PC-3 (cell line): Measurements from ENCODE around the gene TINAGL1. TPM values are rescaled to one million over a fixed set of nuclear protein-coding genes. Genes with fewer than 3 reads are reported as not detected.

ENCODE experiments used
- ATAC-seq: fragments of 200-7000 bp; cut with Tn5 transposase; 2 replicates; pipeline ENCODE4 v1.9.1; 2020; ENCODE audit warnings: mild to moderate bottlenecking, moderate library complexity
- BruUV-seq: library from RNA; stranded (reverse); fragments of 400-500 nt; replicated peaks from 2 replicates; lab custom pipeline; 2021; lab: Mats Ljungman, UMichigan
- CTCF ChIA-PET: fragments of 300-600 bp; sonication (Branson Sonifier 250); formaldehyde crosslinking; loops from one replicate; lab custom pipeline; 2022; ENCODE audit warnings: antibody characterized with exemption; lab: Charles Lee
- POLR2A ChIA-PET: fragments of 300-600 bp; sonication (Branson Sonifier 250); formaldehyde crosslinking; loops from one replicate; lab custom pipeline; 2022; ENCODE audit warnings: antibody characterized with exemption; ENCODE audit not compliant: unreplicated experiment; lab: Charles Lee
- DNase-seq: peaks from one replicate; pipeline ENCODE4 v3.0.0-alpha.2; 2015
- H2AFZ ChIP-seq: fragments of 300-600 bp; sonication (generic); 2 replicates; pipeline ENCODE4 v1.6.0; 2016; ENCODE audit warnings: antibody characterized with exemption, low read length
- H3F3A ChIP-seq: fragments of 300-600 bp; sonication (generic); one replicate; pipeline ENCODE4 v1.6.0; 2017; ENCODE audit warnings: antibody characterized with exemption, low read length, control low read depth, mild to moderate bottlenecking; ENCODE audit not compliant: unreplicated experiment
- H3K27ac ChIP-seq: fragments of 300-600 bp; sonication (generic); 2 replicates; pipeline ENCODE4 v1.5.1; 2016; ENCODE audit warnings: mild to moderate bottlenecking, low read length
- H3K27me3 ChIP-seq: fragments of 300-600 bp; sonication (generic); 2 replicates; pipeline ENCODE4 v1.6.1; 2016; ENCODE audit warnings: low read length, mixed read lengths
- H3K36me3 ChIP-seq: fragments of 300-600 bp; sonication (generic); 2 replicates; pipeline ENCODE4 v1.6.1; 2016; ENCODE audit warnings: low read depth, mixed run types, low read length, mixed read lengths
- H3K4me1 ChIP-seq: fragments of 300-600 bp; sonication (generic); 2 replicates; pipeline ENCODE4 v1.5.1; 2016; ENCODE audit warnings: low read length; ENCODE audit not compliant: insufficient read depth
- H3K4me2 ChIP-seq: fragments of 300-600 bp; sonication (generic); 2 replicates; pipeline ENCODE4 v1.6.0; 2016; ENCODE audit warnings: low read length
- H3K4me3 ChIP-seq: fragments of 300-600 bp; sonication (generic); 2 replicates; pipeline ENCODE4 v1.5.1; 2016; ENCODE audit warnings: mild to moderate bottlenecking, low read length, mixed read lengths
- H3K79me2 ChIP-seq: fragments of 300-600 bp; sonication (generic); 2 replicates; pipeline ENCODE4 v1.6.1; 2017; ENCODE audit warnings: low read length, mixed read lengths
- H3K9ac ChIP-seq: fragments of 300-600 bp; sonication (generic); 2 replicates; pipeline ENCODE4 v1.6.0; 2016; ENCODE audit warnings: mild to moderate bottlenecking, low read length
- H3K9me2 ChIP-seq: fragments of 300-600 bp; sonication (generic); replicated peaks from 2 replicates; pipeline ENCODE4 v1.6.1; 2016; ENCODE audit warnings: mixed run types, low read length, mixed read lengths
- H3K9me3 ChIP-seq: fragments of 300-600 bp; sonication (generic); 2 replicates; pipeline ENCODE4 v1.6.1; 2016; ENCODE audit warnings: low read length, mixed read lengths
- H4K20me1 ChIP-seq: fragments of 300-600 bp; sonication (generic); 2 replicates; pipeline ENCODE4 v1.6.1; 2016; ENCODE audit warnings: low read length, mixed read lengths
- EZH2 ChIP-seq: fragments of 300-600 bp; sonication (generic); IDR thresholded peaks from one replicate; pipeline ENCODE4 v1.6.1; 2017; ENCODE audit warnings: antibody characterized with exemption, mild to moderate bottlenecking, low read length; ENCODE audit not compliant: unreplicated experiment
- EZH2phosphoT487 ChIP-seq: fragments of 300-600 bp; sonication (generic); IDR thresholded peaks from 2 replicates; pipeline ENCODE4 v1.6.1; 2018; ENCODE audit warnings: mild to moderate bottlenecking, antibody characterized with exemption, low read length, borderline replicate concordance
- intact Hi-C: fragments of 100-400 bp; cut with micrococcal nuclease; formaldehyde crosslinking; loops from 2 replicates; pipeline ENCODE4 v1.9.0; 2023
- total RNA-seq: library from RNA; depleted of rRNA; stranded (reverse); fragments of >200 nt; gene quantifications from 2 replicates; pipeline ENCODE4 v1.2.3, GENCODE V29; 2014
- TF ChIP-seq, protein P1 (sequence below): fragments of 300-600 bp; sonication (generic); conservative IDR thresholded peaks from 2 replicates; pipeline ENCODE4 v1.5.1; 2017; ENCODE audit warnings: antibody characterized with exemption, low read depth, mild to moderate bottlenecking, low read length

The TINAGL1 gene
- total RNA-seq, 1 experiment from 2014 or later = 176 TPM

DNA sequence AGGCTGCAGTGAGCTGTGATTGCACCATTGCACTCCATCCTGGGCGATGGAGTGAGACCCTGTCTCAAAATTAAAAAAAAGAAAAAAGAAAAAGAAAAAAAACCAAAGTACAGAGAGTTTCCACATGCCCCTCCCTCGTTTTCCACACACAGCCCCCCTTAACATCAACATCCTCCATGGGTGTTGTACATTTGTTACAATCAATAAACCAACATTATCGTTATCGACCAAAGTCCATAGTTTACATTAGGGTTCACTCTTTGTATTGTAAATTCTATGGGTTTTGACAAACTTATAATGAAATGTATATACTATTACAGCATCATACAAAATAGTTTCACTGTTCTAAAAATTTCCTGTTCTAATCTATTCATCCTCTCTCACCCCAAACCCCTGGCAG is 15.9 kb upstream of the TINAGL1 start:
- ATAC-seq (no peak), DNase-seq (no peak)
- Histone ChIP-seq H3K9ac (no peak overlapping the region), H3K9me2 (no peaks in the 10 kb centered on the region), H4K20me1 (no peaks in the 10 kb centered on the region), H3K4me2 (no peak overlapping the region), H3K27me3 (no peaks in the 10 kb centered on the region), H3K79me2 (no peaks in the 10 kb centered on the region), H3K4me1 (peaks cover 29% of the 10 kb centered on the region), H3F3A (no peaks in the 10 kb centered on the region), H3K36me3 (no peaks in the 10 kb centered on the region), H3K27ac (no peak overlapping the region), H2AFZ (no peak overlapping the region), H3K9me3 (no peaks in the 10 kb centered on the region), H3K4me3 (no peak overlapping the region)
- POLR2A ChIA-PET = no interaction called here
- CTCF ChIA-PET = no interaction called here
- intact Hi-C loops = no loop called here
- no TSS peak for BruUV-seq
- TF ChIP-seq EZH2 (no peak), EZH2phosphoT487 (no peak)
- TF ChIP-seq, protein P1, sequence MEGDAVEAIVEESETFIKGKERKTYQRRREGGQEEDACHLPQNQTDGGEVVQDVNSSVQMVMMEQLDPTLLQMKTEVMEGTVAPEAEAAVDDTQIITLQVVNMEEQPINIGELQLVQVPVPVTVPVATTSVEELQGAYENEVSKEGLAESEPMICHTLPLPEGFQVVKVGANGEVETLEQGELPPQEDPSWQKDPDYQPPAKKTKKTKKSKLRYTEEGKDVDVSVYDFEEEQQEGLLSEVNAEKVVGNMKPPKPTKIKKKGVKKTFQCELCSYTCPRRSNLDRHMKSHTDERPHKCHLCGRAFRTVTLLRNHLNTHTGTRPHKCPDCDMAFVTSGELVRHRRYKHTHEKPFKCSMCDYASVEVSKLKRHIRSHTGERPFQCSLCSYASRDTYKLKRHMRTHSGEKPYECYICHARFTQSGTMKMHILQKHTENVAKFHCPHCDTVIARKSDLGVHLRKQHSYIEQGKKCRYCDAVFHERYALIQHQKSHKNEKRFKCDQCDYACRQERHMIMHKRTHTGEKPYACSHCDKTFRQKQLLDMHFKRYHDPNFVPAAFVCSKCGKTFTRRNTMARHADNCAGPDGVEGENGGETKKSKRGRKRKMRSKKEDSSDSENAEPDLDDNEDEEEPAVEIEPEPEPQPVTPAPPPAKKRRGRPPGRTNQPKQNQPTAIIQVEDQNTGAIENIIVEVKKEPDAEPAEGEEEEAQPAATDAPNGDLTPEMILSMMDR = no peak

DNA sequence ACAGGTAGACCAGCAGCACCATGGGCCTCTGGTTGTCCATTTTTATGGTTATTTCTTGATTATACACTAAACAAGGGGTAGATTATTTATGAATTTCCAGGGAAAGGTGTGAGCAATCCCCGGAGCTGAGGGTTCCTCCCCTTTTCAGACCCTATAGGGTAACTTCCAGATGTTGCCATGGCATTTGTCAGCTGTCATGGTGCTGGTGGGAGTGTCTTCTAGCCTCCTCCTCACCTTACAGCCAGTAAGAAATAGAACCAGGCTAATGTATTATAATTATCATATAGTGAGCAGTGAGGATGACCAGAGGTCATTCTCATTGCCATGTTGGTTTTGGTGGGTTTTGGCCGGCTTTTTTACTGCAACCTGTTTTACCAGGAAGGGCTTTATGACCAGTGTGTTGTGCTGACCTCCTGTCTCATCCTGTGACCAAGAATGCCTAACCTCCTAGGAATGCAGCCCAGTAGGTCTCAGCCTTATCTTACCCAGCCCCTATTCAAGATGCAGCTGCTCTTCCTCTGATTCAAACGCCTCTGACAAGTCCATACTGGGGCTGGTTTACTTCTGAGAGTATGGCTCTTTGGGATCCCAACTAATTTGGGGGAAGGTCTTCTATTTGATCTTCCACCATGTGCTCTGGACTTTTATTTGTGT is 13.5 kb upstream of the TINAGL1 start:
- Histone ChIP-seq H3F3A (no peaks in the 10 kb centered on the region), H3K27ac (peak overlapping the region; percentile 79), H3K9me2 (no peaks in the 10 kb centered on the region), H3K36me3 (no peaks in the 10 kb centered on the region), H3K9me3 (no peaks in the 10 kb centered on the region), H3K4me2 (peak overlapping the region; percentile 58), H3K4me3 (peak overlapping the region; percentile 11; the same call in 1 of the 2 replicates), H2AFZ (peak overlapping the region; percentile 32; the same call in 1 of the 2 replicates), H3K79me2 (no peaks in the 10 kb centered on the region), H3K27me3 (no peaks in the 10 kb centered on the region), H3K4me1 (peaks cover 29% of the 10 kb centered on the region), H3K9ac (peak overlapping the region; percentile 8; the same call in 1 of the 2 replicates), H4K20me1 (no peaks in the 10 kb centered on the region)
- no TSS peak for BruUV-seq
- intact Hi-C loops = no loop called here
- ATAC-seq (peak; percentile 83), DNase-seq (peak; percentile 95)
- CTCF ChIA-PET = interaction anchor here (0.5 kb wide), 1 partner anchor 199 kb away, joined by 5 read pairs; no protein-coding TSS in a partner anchor
- POLR2A ChIA-PET = no interaction called here
- TF ChIP-seq EZH2phosphoT487 = no peak
- TF ChIP-seq, protein P1 = no peak
- no peak for TF ChIP-seq EZH2

DNA sequence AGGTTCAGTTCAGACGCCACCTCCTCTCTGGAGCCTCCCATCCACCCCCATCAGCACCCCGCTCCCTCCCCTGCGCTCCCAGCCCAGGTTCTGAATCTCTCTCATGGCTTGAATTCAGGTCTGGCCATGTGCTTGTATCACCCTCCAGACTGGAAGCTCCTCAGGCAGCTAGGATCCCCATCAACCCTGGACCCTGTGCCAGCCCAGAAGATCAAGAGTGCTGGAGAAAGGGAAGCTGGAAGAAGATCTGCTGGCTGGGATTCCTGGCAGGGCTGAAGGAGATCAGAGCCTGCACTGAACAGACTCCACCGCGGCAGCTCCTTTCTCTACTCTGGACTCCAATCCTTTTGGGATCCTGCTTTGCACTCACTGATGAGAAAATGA is 11.7 kb upstream of the TINAGL1 start:
- H3K27ac ChIP-seq = no peak overlapping the region
- CTCF ChIA-PET = no interaction called here
- no peaks in the 10 kb centered on the region for H3K27me3 ChIP-seq
- no peaks in the 10 kb centered on the region for H3K79me2 ChIP-seq
- H3K9me3 ChIP-seq = no peaks in the 10 kb centered on the region
- TF ChIP-seq, protein P1 = no peak
- TF ChIP-seq EZH2phosphoT487 (no peak), EZH2 (no peak)
- intact Hi-C loops = loop anchor here (1.0 to 2.0 kb wide), 3 partner anchors 30 to 224 kb away; no protein-coding TSS in a partner anchor
- H4K20me1 ChIP-seq = no peaks in the 10 kb centered on the region
- POLR2A ChIA-PET = no interaction called here
- DNase-seq (no peak), ATAC-seq (no peak)
- no peaks in the 10 kb centered on the region for H3K9me2 ChIP-seq
- H3K36me3 ChIP-seq = no peaks in the 10 kb centered on the region
- peaks cover 33% of the 10 kb centered on the region for H3K4me1 ChIP-seq
- 0 out of 2 replicates have a peak overlapping the region, but pooled peaks have one; percentile 6 for H3K4me2 ChIP-seq
- no peak overlapping the region for H3K4me3 ChIP-seq
- no peak overlapping the region for H2AFZ ChIP-seq
- no TSS peak for BruUV-seq
- H3K9ac ChIP-seq = no peak overlapping the region
- no peaks in the 10 kb centered on the region for H3F3A ChIP-seq
